HG03469 (cell line): Measurements from ENCODE around the gene CT45A10.
"Not testable (repeated sequence)": the region's sequence is repeated elsewhere in the genome, so short reads cannot be mapped to it uniquely, and the experiment has no call there.

Experiments used
- ATAC-seq: cut with Tn5 transposase; IDR thresholded peaks from one replicate; pipeline ENCODE4 v1.9.1; 2021; ENCODE audit warnings: mild to moderate bottlenecking, moderate library complexity, moderate number of reproducible peaks; ENCODE audit not compliant: unreplicated experiment

Gene CT45A10, protein sequence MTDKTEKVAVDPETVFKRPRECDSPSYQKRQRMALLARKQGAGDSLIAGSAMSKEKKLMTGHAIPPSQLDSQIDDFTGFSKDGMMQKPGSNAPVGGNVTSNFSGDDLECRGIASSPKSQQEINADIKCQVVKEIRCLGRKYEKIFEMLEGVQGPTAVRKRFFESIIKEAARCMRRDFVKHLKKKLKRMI

GRCh38 chrX:135893294-135893817 is at the start of gene CT45A10, which contains the start of gene SAGE1:
Gene CT45A10, minus strand, starts transcription at chrX:135893444. Its CDS starts 8,100 bp downstream, at chrX:135885344.
Gene SAGE1, plus strand, starts transcription at chrX:135893716. Its CDS starts 2,527 bp downstream, at chrX:135896243.
- ATAC-seq, result no peak

- no peak for ATAC-seq
Observed at GRCh38 chrX:135931644-135932487, 38.6 kb upstream of the CT45A10 start.

DNA sequence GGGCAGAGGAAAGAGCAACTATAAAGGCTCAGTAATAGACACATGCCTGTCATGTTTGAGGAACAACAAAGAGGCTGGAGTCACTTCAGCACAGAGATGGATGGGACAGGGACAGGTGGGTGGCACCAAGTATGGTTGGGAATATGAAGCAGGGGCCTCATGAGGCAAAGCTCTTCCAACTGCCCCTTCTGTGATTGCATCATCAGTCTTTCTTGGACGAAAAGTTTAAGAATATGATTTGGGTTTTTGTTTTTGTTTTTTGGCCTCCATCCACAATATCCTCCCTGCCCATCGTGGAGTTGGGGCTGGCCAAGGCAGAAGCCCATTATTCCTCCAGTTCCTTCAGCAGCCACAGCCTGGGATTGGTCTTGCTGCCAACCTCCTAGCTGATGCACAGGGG is 34.7 kb upstream of the CT45A10 start:
- ATAC-seq, result no peak

DNA sequence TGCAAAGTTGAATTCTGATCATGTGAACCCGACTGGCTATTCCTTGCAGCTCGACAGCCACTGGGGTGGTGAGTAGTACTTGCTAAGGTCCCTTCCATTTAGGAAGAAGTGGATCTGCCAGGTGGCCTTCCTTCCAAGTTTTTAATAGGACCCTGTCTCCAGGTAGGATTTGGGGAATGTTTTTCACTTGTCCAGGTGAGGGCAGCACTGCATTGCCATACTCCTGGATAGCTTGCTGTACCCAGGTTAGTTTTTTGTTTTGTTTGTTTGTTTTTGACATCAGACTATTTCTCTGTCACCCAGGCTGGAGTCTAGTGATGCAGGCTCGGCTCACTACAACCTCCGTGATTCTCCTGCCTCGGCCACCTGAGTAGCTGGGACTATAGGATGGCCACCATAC is 30.1 kb upstream of the CT45A10 start:
- no peak for ATAC-seq

DNA sequence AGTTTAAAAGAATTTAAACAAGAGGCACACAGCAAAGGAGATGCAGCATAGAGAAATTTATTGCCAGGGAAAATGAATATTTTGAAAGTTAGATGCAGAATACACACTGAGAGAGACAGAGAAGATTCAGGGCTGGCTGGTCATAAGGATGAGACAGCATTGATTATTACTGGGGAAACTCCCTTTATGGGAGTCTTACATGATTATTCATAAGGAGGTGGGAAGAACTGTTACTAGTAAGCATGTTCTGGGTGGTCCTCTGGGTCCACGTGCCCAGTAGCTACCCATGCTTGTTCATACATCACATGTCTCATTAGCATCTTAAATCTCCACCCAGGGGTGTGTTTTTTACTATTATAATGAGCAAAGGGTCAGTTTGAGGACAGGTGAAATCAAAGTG is 27.3 kb upstream of the CT45A10 start:
- not testable (repeated sequence) for ATAC-seq

- ATAC-seq, result no peak
Observed at GRCh38 chrX:135914404-135914803, 21.2 kb upstream of the CT45A10 start.

- no peak for ATAC-seq
Observed at GRCh38 chrX:135910251-135910650, 17.0 kb upstream of the CT45A10 start.

- ATAC-seq, result no peak
Observed at GRCh38 chrX:135892781-135893180, 463 bp downstream of the CT45A10 start.

- ATAC-seq, result no peak
Observed at GRCh38 chrX:135890087-135890585, 3.1 kb downstream of the CT45A10 start.

DNA sequence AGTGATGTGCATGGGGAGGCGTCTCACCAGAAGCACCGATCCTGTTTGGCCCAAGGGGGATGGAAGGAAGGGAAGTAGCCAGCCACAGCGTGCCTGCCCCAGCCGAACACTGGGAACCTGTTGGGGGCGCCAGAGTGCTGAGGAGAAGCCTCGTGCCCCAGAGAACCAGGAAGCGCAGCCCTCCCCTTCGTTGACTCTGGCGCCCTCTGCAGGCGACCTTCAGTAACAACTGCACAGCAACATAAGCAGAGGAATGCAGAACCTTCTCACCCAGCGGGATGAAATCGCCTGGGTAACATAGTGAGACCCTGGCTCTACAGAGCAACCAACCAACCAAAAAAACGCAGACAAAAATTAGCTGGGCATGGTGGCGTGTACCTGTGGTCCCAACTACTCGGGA is 4.3 kb downstream of the CT45A10 start:
- not testable (repeated sequence) for ATAC-seq

- ATAC-seq, result not testable (repeated sequence)
Observed at GRCh38 chrX:135888230-135888629, 5.0 kb downstream of the CT45A10 start.

- ATAC-seq, result not testable (repeated sequence)
Observed at GRCh38 chrX:135882741-135883140, 10.5 kb downstream of the CT45A10 start.

- not testable (repeated sequence) for ATAC-seq
Observed at GRCh38 chrX:135871712-135872111, 21.5 kb downstream of the CT45A10 start, which contains the start of gene CT45A9. Gene CT45A9, minus strand, starts transcription at chrX:135871812. Its CDS starts 3,751 bp downstream, at chrX:135868061.

GRCh38 chrX:135854438-135854837 is 38.8 kb downstream of the CT45A10 start, which contains the start of gene CT45A8:
Gene CT45A8, minus strand, starts transcription at chrX:135854538. Its CDS starts 3,755 bp downstream, at chrX:135850783.
- not testable (repeated sequence) for ATAC-seq

- ATAC-seq, result not testable (repeated sequence)
Observed at GRCh38 chrX:135837180-135837579, 56.1 kb downstream of the CT45A10 start, which contains the start of gene CT45A7. Gene CT45A7, minus strand, starts transcription at chrX:135837280. Its CDS starts 3,747 bp downstream, at chrX:135833533.
